Activated naive CD8-positive, alpha-beta T cell treated with anti-CD3 and anti-CD28 coated beads for 36 hours (primary cell): ENCODE results near the gene CDKL4. TPM values are rescaled to one million over a fixed set of nuclear protein-coding genes. Genes with fewer than 3 reads are reported as not detected.
"Not testable (repeated sequence)": the region's sequence is repeated elsewhere in the genome, so short reads cannot be mapped to it uniquely, and the experiment has no call there.

ENCODE experiments used
- DNase-seq: peaks from one replicate; pipeline ENCODE4 v3.0.0; 2021
- H3K27ac Mint-ChIP-seq: one replicate; pipeline ENCODE4 v1.8.0; 2022; ENCODE audit warnings: mild to moderate bottlenecking, moderate library complexity, mixed read lengths
- H3K27me3 Mint-ChIP-seq: one replicate; pipeline ENCODE4 v1.8.0; 2022; ENCODE audit warnings: mild to moderate bottlenecking, mixed read lengths
- H3K36me3 Mint-ChIP-seq: one replicate; pipeline ENCODE4 v1.8.0; 2021; ENCODE audit warnings: mild to moderate bottlenecking, mixed read lengths
- H3K4me1 Mint-ChIP-seq: one replicate; pipeline ENCODE4 v1.8.0; 2021; ENCODE audit warnings: mixed read lengths
- H3K4me3 Mint-ChIP-seq: one replicate; pipeline ENCODE4 v1.8.0; 2022; ENCODE audit warnings: mild to moderate bottlenecking, moderate library complexity, mixed read lengths
- H3K9me3 Mint-ChIP-seq: one replicate; pipeline ENCODE4 v1.8.0; 2022; ENCODE audit warnings: mixed read lengths
- total RNA-seq, 2 experiments: library from RNA; stranded (reverse); gene quantifications; one replicate each; pipeline ENCODE4 v1.2.3, GENCODE V29; 2021

Gene CDKL4
- total RNA-seq, 2 experiments from 2014 or later = 0.22 TPM; not detected in 1

GRCh38 chr2:39246382-39246980 is 2.7 kb upstream of the CDKL4 start:
- Mint-ChIP-seq H3K9me3 (peaks cover 5% of the 10 kb centered on the region), H3K4me1 (peaks cover 17% of the 10 kb centered on the region), H3K27me3 (no peaks in the 10 kb centered on the region), H3K4me3 (no peak overlapping the region), H3K36me3 (peaks cover 13% of the 10 kb centered on the region), H3K27ac (no peak overlapping the region)
- no peak for DNase-seq

- DNase-seq = peak; percentile 47
- peaks cover 17% of the 10 kb centered on the region for H3K4me1 Mint-ChIP-seq
- H3K9me3 Mint-ChIP-seq, H3K27me3 Mint-ChIP-seq, H3K36me3 Mint-ChIP-seq: not testable (repeated sequence)
- H3K4me3 Mint-ChIP-seq = peak overlapping the region; percentile 71
- peak overlapping the region; percentile 73 for H3K27ac Mint-ChIP-seq
These were observed 1.3 kb upstream of the CDKL4 start for GRCh38 chr2:39244963-39245625.

GRCh38 chr2:39244241-39244862 is 582 bp upstream of the CDKL4 start:
- not testable (repeated sequence) for H3K27me3 Mint-ChIP-seq, H3K9me3 Mint-ChIP-seq, DNase-seq, H3K36me3 Mint-ChIP-seq
- H3K27ac Mint-ChIP-seq = peak overlapping the region; percentile 73
- H3K4me3 Mint-ChIP-seq = peak overlapping the region; percentile 71
- peaks cover 17% of the 10 kb centered on the region for H3K4me1 Mint-ChIP-seq

GRCh38 chr2:39241588-39241987 is 2.2 kb downstream of the CDKL4 start:
- H3K4me3 Mint-ChIP-seq = no peak overlapping the region
- peaks cover 6% of the 10 kb centered on the region for H3K9me3 Mint-ChIP-seq
- H3K27ac Mint-ChIP-seq = no peak overlapping the region
- H3K27me3 Mint-ChIP-seq = no peaks in the 10 kb centered on the region
- peaks cover 13% of the 10 kb centered on the region for H3K4me1 Mint-ChIP-seq
- H3K36me3 Mint-ChIP-seq = no peaks in the 10 kb centered on the region
- no peak for DNase-seq

GRCh38 chr2:39240758-39241157 is 3.0 kb downstream of the CDKL4 start:
- Mint-ChIP-seq H3K4me3 (no peak overlapping the region), H3K27me3 (no peaks in the 10 kb centered on the region), H3K36me3 (peaks cover 3% of the 10 kb centered on the region), H3K9me3 (peaks cover 11% of the 10 kb centered on the region), H3K27ac (no peak overlapping the region), H3K4me1 (peaks cover 13% of the 10 kb centered on the region)
- no peak for DNase-seq

GRCh38 chr2:39234754-39235153 is 9.0 kb downstream of the CDKL4 start:
- peaks cover 15% of the 10 kb centered on the region for H3K9me3 Mint-ChIP-seq
- no peaks in the 10 kb centered on the region for H3K27me3 Mint-ChIP-seq
- no peak overlapping the region for H3K27ac Mint-ChIP-seq
- no peak for DNase-seq
- H3K4me3 Mint-ChIP-seq = no peak overlapping the region
- peaks cover under 1% of the 10 kb centered on the region for H3K4me1 Mint-ChIP-seq
- peaks cover 7% of the 10 kb centered on the region for H3K36me3 Mint-ChIP-seq

GRCh38 chr2:39232141-39232540 is 11.6 kb downstream of the CDKL4 start:
- no peak overlapping the region for H3K4me3 Mint-ChIP-seq
- no peak overlapping the region for H3K27ac Mint-ChIP-seq
- H3K4me1 Mint-ChIP-seq = peaks cover 22% of the 10 kb centered on the region
- DNase-seq = no peak
- peaks cover 7% of the 10 kb centered on the region for H3K36me3 Mint-ChIP-seq
- H3K27me3 Mint-ChIP-seq = no peaks in the 10 kb centered on the region
- H3K9me3 Mint-ChIP-seq = peaks cover 15% of the 10 kb centered on the region

GRCh38 chr2:39228413-39229209 is 15.2 kb downstream of the CDKL4 start:
- H3K27ac Mint-ChIP-seq = peak overlapping the region; percentile 67
- H3K9me3 Mint-ChIP-seq = no peaks in the 10 kb centered on the region
- H3K4me1 Mint-ChIP-seq = peaks cover 44% of the 10 kb centered on the region
- no peaks in the 10 kb centered on the region for H3K36me3 Mint-ChIP-seq
- H3K27me3 Mint-ChIP-seq = no peaks in the 10 kb centered on the region
- peak overlapping the region; percentile 71 for H3K4me3 Mint-ChIP-seq
- DNase-seq = peak; percentile 47

- Mint-ChIP-seq H3K27me3 (no peaks in the 10 kb centered on the region), H3K9me3 (no peaks in the 10 kb centered on the region), H3K27ac (peak overlapping the region; percentile 67), H3K4me1 (peaks cover 44% of the 10 kb centered on the region), H3K36me3 (no peaks in the 10 kb centered on the region), H3K4me3 (peak overlapping the region; percentile 71)
- DNase-seq = peak; percentile 83
These were observed 15.9 kb downstream of the CDKL4 start for GRCh38 chr2:39227628-39228412.

GRCh38 chr2:39225567-39225966 is 18.2 kb downstream of the CDKL4 start:
- DNase-seq = no peak
- Mint-ChIP-seq H3K4me1 (peaks cover 44% of the 10 kb centered on the region), H3K9me3 (no peaks in the 10 kb centered on the region), H3K27me3 (no peaks in the 10 kb centered on the region), H3K36me3 (no peaks in the 10 kb centered on the region), H3K27ac (peak overlapping the region; percentile 58), H3K4me3 (no peak overlapping the region)

- Mint-ChIP-seq H3K36me3 (no peaks in the 10 kb centered on the region), H3K9me3 (no peaks in the 10 kb centered on the region), H3K4me3 (no peak overlapping the region), H3K4me1 (peaks cover 49% of the 10 kb centered on the region), H3K27ac (no peak overlapping the region), H3K27me3 (no peaks in the 10 kb centered on the region)
- no peak for DNase-seq
These were observed 19.9 kb downstream of the CDKL4 start for GRCh38 chr2:39223909-39224308.

- Mint-ChIP-seq H3K9me3 (no peaks in the 10 kb centered on the region), H3K4me1 (peaks cover 47% of the 10 kb centered on the region)
These were observed 22.3 kb downstream of the CDKL4 start for GRCh38 chr2:39221459-39221858.

GRCh38 chr2:39220136-39220535 is 23.6 kb downstream of the CDKL4 start:
- Mint-ChIP-seq H3K4me1 (peaks cover 48% of the 10 kb centered on the region), H3K36me3 (no peaks in the 10 kb centered on the region), H3K9me3 (no peaks in the 10 kb centered on the region), H3K4me3 (no peak overlapping the region), H3K27ac (peak overlapping the region; percentile 35), H3K27me3 (no peaks in the 10 kb centered on the region)
- DNase-seq = no peak

More at GRCh38 chr2:39221459-39221858, 22.3 kb downstream of the CDKL4 start:
- H3K27me3 Mint-ChIP-seq = no peaks in the 10 kb centered on the region
- no peak overlapping the region for H3K4me3 Mint-ChIP-seq
- DNase-seq = no peak
- no peak overlapping the region for H3K27ac Mint-ChIP-seq
- H3K36me3 Mint-ChIP-seq = no peaks in the 10 kb centered on the region

GRCh38 chr2:39218391-39218790 is 25.4 kb downstream of the CDKL4 start:
- Mint-ChIP-seq H3K4me3 (no peak overlapping the region), H3K27me3 (no peaks in the 10 kb centered on the region), H3K4me1 (peaks cover 50% of the 10 kb centered on the region), H3K36me3 (peaks cover 3% of the 10 kb centered on the region), H3K27ac (peak overlapping the region; percentile 92), H3K9me3 (peaks cover 2% of the 10 kb centered on the region)
- no peak for DNase-seq
